IMR-90 (cell line): ENCODE data around the gene MB. TPM values are rescaled to one million over a fixed set of nuclear protein-coding genes. Genes with fewer than 3 reads are reported as not detected.

Source experiments
- ATAC-seq: fragments of 200-7000 bp; cut with Tn5 transposase; 2 replicates; pipeline ENCODE4 v1.9.1; 2020; ENCODE audit warnings: low read depth, mild to moderate bottlenecking, moderate library complexity
- BruUV-seq: library from RNA; stranded (reverse); fragments of 400-500 nt; replicated peaks from 2 replicates; lab custom pipeline; 2021; lab: Mats Ljungman, UMichigan
- CTCF ChIA-PET: fragments of 300-600 bp; formaldehyde crosslinking; extraction: SDS; loops from one replicate; lab custom pipeline; 2021; ENCODE audit warnings: antibody characterized with exemption; lab: Yijun Ruan, JAX
- POLR2A ChIA-PET: fragments of 300-600 bp; sonication (Branson Sonifier 250); formaldehyde crosslinking; loops from one replicate; lab custom pipeline; 2022; ENCODE audit warnings: antibody characterized with exemption; ENCODE audit not compliant: unreplicated experiment; lab: Charles Lee
- DNase-seq: peaks from one replicate; pipeline ENCODE4 v3.0.0; 2013
- H2AFZ ChIP-seq: replicated peaks from 2 replicates; pipeline ENCODE3; 2013; ENCODE audit warnings: low read length, mild to moderate bottlenecking; ENCODE audit not compliant: poor library complexity
- H2AK5ac ChIP-seq: 2 replicates; pipeline ENCODE4 v1.6.1; 2013; ENCODE audit warnings: low read depth, low read length, inconsistent platforms
- H2AK9ac ChIP-seq: replicated peaks from 2 replicates; pipeline ENCODE3; 2013; ENCODE audit warnings: mild to moderate bottlenecking, low read depth, low read length, moderate library complexity; ENCODE audit not compliant: poor library complexity
- H2BK120ac ChIP-seq: 2 replicates; pipeline ENCODE4 v1.6.1; 2013; ENCODE audit warnings: low read depth, low read length, inconsistent platforms
- H2BK15ac ChIP-seq: 3 replicates; pipeline ENCODE4 v1.6.1; 2013; ENCODE audit warnings: low read depth, low read length, inconsistent platforms
- H2BK20ac ChIP-seq: 2 replicates; pipeline ENCODE4 v1.6.1; 2013; ENCODE audit warnings: low read depth, mild to moderate bottlenecking, inconsistent platforms, low read length, moderate library complexity
- H2BK5ac ChIP-seq: 2 replicates; pipeline ENCODE4 v1.6.1; 2013; ENCODE audit warnings: mild to moderate bottlenecking, low read depth, low read length, inconsistent platforms; ENCODE audit not compliant: poor library complexity, severe bottlenecking
- H3K14ac ChIP-seq: replicated peaks from 2 replicates; pipeline ENCODE4 v1.6.1; 2013; ENCODE audit warnings: low read depth, low read length, inconsistent platforms
- H3K18ac ChIP-seq: 2 replicates; pipeline ENCODE4 v1.6.1; 2013; ENCODE audit warnings: low read depth, low read length, control low read depth
- H3K23ac ChIP-seq: 2 replicates; pipeline ENCODE4 v1.6.1; 2013; ENCODE audit warnings: low read depth, low read length, inconsistent platforms
- H3K27ac ChIP-seq: 2 replicates; pipeline ENCODE4 v1.5.1; 2013; ENCODE audit warnings: mild to moderate bottlenecking, control low read depth, low read length; ENCODE audit not compliant: insufficient read depth
- H3K27me3 ChIP-seq: 2 replicates; pipeline ENCODE4 v1.6.1; 2013; ENCODE audit warnings: low read length; ENCODE audit not compliant: control insufficient read depth, insufficient read depth
- H3K36me3 ChIP-seq: 2 replicates; pipeline ENCODE4 v1.6.1; 2013; ENCODE audit warnings: low read length, mixed read lengths; ENCODE audit not compliant: control insufficient read depth, insufficient read depth
- H3K4ac ChIP-seq: 2 replicates; pipeline ENCODE4 v1.6.1; 2013; ENCODE audit warnings: low read depth, low read length, inconsistent platforms
- H3K4me1 ChIP-seq: 2 replicates; pipeline ENCODE4 v1.6.1; 2013; ENCODE audit warnings: low read length, mixed read lengths; ENCODE audit not compliant: control insufficient read depth, insufficient read depth
- H3K4me2 ChIP-seq: 2 replicates; pipeline ENCODE4 v1.6.1; 2013; ENCODE audit warnings: low read depth, mild to moderate bottlenecking, control low read depth, low read length, moderate library complexity
- H3K4me3 ChIP-seq: 2 replicates; pipeline ENCODE4 v1.5.1; 2013; ENCODE audit warnings: low read depth, mild to moderate bottlenecking, control low read depth, low read length, moderate library complexity; ENCODE audit not compliant: insufficient read depth
- H3K56ac ChIP-seq: 2 replicates; pipeline ENCODE4 v1.6.1; 2013; ENCODE audit warnings: low read length, inconsistent platforms; ENCODE audit not compliant: insufficient read depth; ENCODE audit errors: extremely low read depth
- H3K79me1 ChIP-seq, 2 experiments: 2 replicates each; pipeline ENCODE4 v1.6.1; 2013; ENCODE audit warnings: low read length in 2 of 2, inconsistent platforms in 1 of 2, low read depth in 1 of 2
- H3K9ac ChIP-seq: 2 replicates; pipeline ENCODE4 v1.6.1; 2013; ENCODE audit warnings: low read depth, low read length, control low read depth
- H3K9me1 ChIP-seq: 2 replicates; pipeline ENCODE4 v1.6.1; 2013; ENCODE audit warnings: low read length, inconsistent platforms; ENCODE audit not compliant: insufficient read depth
- H3K9me3 ChIP-seq: 2 replicates; pipeline ENCODE4 v1.6.1; 2013; ENCODE audit warnings: low read length; ENCODE audit not compliant: control insufficient read depth, insufficient read depth
- H4K20me1 ChIP-seq: 2 replicates; pipeline ENCODE4 v1.6.1; 2013; ENCODE audit warnings: low read length, inconsistent platforms; ENCODE audit not compliant: insufficient read depth
- H4K5ac ChIP-seq: 2 replicates; pipeline ENCODE4 v1.6.1; 2013; ENCODE audit warnings: mild to moderate bottlenecking, low read depth, low read length, control low read depth
- H4K8ac ChIP-seq, 2 experiments: 2 replicates each; pipeline ENCODE4 v1.6.1; 2013; ENCODE audit warnings: low read depth in 2 of 2, low read length in 2 of 2, control low read depth in 1 of 2, inconsistent platforms in 1 of 2
- H4K91ac ChIP-seq: 2 replicates; pipeline ENCODE4 v1.6.1; 2013; ENCODE audit warnings: low read depth, low read length, inconsistent platforms; ENCODE audit not compliant: insufficient read depth
- BHLHE40 ChIP-seq: fragments of 150-350 bp; IDR thresholded peaks from 2 replicates; pipeline ENCODE4 v1.6.1; 2016; ENCODE audit warnings: mild to moderate bottlenecking, low read depth, low read length
- RCOR1 ChIP-seq: IDR thresholded peaks from 2 replicates; pipeline ENCODE4 v1.6.1; 2012; ENCODE audit warnings: mild to moderate bottlenecking, low read length, improper control_type of control experiment; ENCODE audit not compliant: insufficient replicate concordance
- SMC3 ChIP-seq: fragments of 150-350 bp; IDR thresholded peaks from 2 replicates; pipeline ENCODE4 v1.6.1; 2016; ENCODE audit warnings: low read depth, mild to moderate bottlenecking, antibody characterized with exemption, low read length, moderate library complexity
- WGBS, 2 experiments: methylation state at CpG; one replicate each; pipeline versions ENCODE4 v1.1.5 to v1.1.7; 2013; ENCODE audit warnings: missing lambda C conversion rate in 2 of 2; ENCODE audit not compliant: insufficient read length in 1 of 2; ENCODE audit errors: extremely low coverage in 2 of 2; 5-methylcytosine and 5-hydroxymethylcytosine counted together
- dilution Hi-C: fragments of 300-500 bp; cut with HindIII; formaldehyde crosslinking; loops from one replicate; pipeline ENCODE4 v1.14.3; 2018; ENCODE audit warnings: low sequenced_read_pairs; ENCODE audit not compliant: unreplicated experiment
- in situ Hi-C: fragments of 300-500 bp; cut with MboI; formaldehyde crosslinking; loops from 3 replicates; pipeline ENCODE4 v1.14.3; 2019; ENCODE audit warnings: low sequenced_read_pairs, inconsistent platforms, mixed read lengths
- intact Hi-C: fragments of 100-400 bp; cut with micrococcal nuclease; formaldehyde crosslinking; loops from 2 replicates; pipeline ENCODE4 v1.10.0; 2022
- polyA plus RNA-seq, 3 experiments: library from polyadenylated mRNA; depleted of rRNA; stranded (reverse); fragments of >200 nt; gene quantifications; 2 replicates each; pipeline ENCODE4 v1.2.3, GENCODE V29; 2012; ENCODE audit warnings: low replicate concordance in 1 of 3
- total RNA-seq: library from RNA; depleted of rRNA; stranded (reverse); fragments of >200 nt; gene quantifications from 2 replicates; pipeline ENCODE4 v1.2.3, GENCODE V29; 2012
- TF ChIP-seq, protein P1 (sequence below): conservative IDR thresholded peaks from 2 replicates; pipeline ENCODE4 v1.5.1; 2012; ENCODE audit warnings: mild to moderate bottlenecking, low read depth, low read length, improper control_type of control experiment

MB gene
- total and polyA plus RNA-seq, 2 of the 4 experiments (the other 2 are of a cell fraction) = not detected

- no peak for ATAC-seq
- 93% methylated on average over 4 of the region's 4 CpGs; no CpG with 5 or more reads in 1 of the 2 experiments for WGBS, 2 experiments
- BruUV-seq = no TSS peak
- H3K18ac ChIP-seq = no peak overlapping the region
- intact Hi-C loops (no loop called here), in situ Hi-C loops (no loop called here), dilution Hi-C loops (no loop called here)
- no peaks in the 10 kb centered on the region for H3K36me3 ChIP-seq
- no peaks in the 10 kb centered on the region for H4K20me1 ChIP-seq
- H4K8ac ChIP-seq = no peak overlapping the region
- peaks cover 6% of the 10 kb centered on the region; the same call in 1 of the 2 replicates for H3K4me1 ChIP-seq
- H4K91ac ChIP-seq = no peak overlapping the region
- H2AFZ ChIP-seq = no peak overlapping the region
- no peak overlapping the region for H2BK20ac ChIP-seq
- ChIA-PET CTCF (no interaction called here), POLR2A (no interaction called here)
- H3K56ac ChIP-seq = no peak overlapping the region
- H3K4ac ChIP-seq = no peak overlapping the region
- no peak overlapping the region for H2BK5ac ChIP-seq
- no peak overlapping the region for H2AK5ac ChIP-seq
- no peak for DNase-seq
- H3K4me2 ChIP-seq = no peak overlapping the region
- H2BK120ac ChIP-seq = no peak overlapping the region
- no peak overlapping the region for H3K14ac ChIP-seq
- H3K9me3 ChIP-seq = no peaks in the 10 kb centered on the region
- H2AK9ac ChIP-seq = no peak overlapping the region
- H4K5ac ChIP-seq = no peak overlapping the region
- peaks cover 16% of the 10 kb centered on the region; the same call in 1 of the 2 replicates for H3K27me3 ChIP-seq
- H3K4me3 ChIP-seq = no peak overlapping the region
- H3K9me1 ChIP-seq = peaks cover 3% of the 10 kb centered on the region; the same call in 1 of the 2 replicates
- no peaks in the 10 kb centered on the region for H3K79me1 ChIP-seq
- no peak overlapping the region for H2BK15ac ChIP-seq
- H3K27ac ChIP-seq = no peak overlapping the region
- TF ChIP-seq, protein P1, sequence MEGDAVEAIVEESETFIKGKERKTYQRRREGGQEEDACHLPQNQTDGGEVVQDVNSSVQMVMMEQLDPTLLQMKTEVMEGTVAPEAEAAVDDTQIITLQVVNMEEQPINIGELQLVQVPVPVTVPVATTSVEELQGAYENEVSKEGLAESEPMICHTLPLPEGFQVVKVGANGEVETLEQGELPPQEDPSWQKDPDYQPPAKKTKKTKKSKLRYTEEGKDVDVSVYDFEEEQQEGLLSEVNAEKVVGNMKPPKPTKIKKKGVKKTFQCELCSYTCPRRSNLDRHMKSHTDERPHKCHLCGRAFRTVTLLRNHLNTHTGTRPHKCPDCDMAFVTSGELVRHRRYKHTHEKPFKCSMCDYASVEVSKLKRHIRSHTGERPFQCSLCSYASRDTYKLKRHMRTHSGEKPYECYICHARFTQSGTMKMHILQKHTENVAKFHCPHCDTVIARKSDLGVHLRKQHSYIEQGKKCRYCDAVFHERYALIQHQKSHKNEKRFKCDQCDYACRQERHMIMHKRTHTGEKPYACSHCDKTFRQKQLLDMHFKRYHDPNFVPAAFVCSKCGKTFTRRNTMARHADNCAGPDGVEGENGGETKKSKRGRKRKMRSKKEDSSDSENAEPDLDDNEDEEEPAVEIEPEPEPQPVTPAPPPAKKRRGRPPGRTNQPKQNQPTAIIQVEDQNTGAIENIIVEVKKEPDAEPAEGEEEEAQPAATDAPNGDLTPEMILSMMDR = no peak
- TF ChIP-seq RCOR1 = no peak
- no peak for TF ChIP-seq BHLHE40
- no peak for TF ChIP-seq SMC3
- H3K9ac ChIP-seq = no peak overlapping the region
- no peak overlapping the region for H3K23ac ChIP-seq
Observed at GRCh38 chr22:35598396-35598710, 18.8 kb downstream of the MB start.
